Measurements from ENCODE around the gene RNH1. TPM values are rescaled to one million over a fixed set of nuclear protein-coding genes. Genes with fewer than 3 reads are reported as not detected.
A peak's percentile ranks its signal among the peaks of the same experiment; 100 is the strongest.

RNH1 gene
- polyA plus RNA-seq, 1 experiment = 260 TPM

DNA sequence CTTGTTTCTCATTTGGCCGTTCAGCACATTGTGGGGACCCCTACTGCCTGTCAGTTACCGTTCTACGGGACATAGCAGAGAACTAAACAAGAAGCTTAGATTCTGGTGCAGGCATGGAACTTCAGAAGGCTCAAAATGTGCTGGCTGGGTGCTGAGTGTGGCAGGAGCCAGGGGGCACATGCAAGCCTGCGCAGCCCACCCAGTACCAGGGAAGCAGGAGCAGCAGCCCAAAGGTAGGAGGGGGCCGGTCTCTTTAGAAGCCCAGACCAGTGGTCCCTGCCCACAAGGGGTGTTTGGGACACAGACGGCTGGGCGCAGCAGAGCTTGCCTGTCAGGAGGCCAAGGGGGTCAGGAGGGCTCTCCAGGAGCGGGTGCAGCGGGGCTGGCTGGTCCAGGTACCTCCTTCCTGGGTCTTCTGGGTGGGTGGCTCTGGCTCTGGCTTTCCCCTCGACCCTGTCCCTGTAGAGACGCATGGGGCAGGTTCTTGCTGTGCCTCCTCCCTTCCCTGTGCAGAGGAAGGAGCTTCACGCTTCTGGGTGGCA is 54.8 kb downstream of the RNH1 start:
- H3K27me3 ChIP-seq (ENCODE audit: control insufficient read depth, insufficient read depth, low read length) = no peaks in the 10 kb centered on the region
- ChIA-PET CTCF (interaction anchor here (1.3 kb wide), 1 partner anchor 24 kb away, joined by 3 read pairs; no protein-coding TSS in a partner anchor), POLR2A (no interaction called here)
- peaks cover 9% of the 10 kb centered on the region for H3K36me3 ChIP-seq (ENCODE audit: control insufficient read depth, insufficient read depth, low read length)
- no peak for TF ChIP-seq CTCF (IDR thresholded peaks at IDR 0.05; ENCODE audit: insufficient read depth, low read depth, low read length)
- DNase-seq (ENCODE audit: low read depth) = no peak
- H3K4me3 ChIP-seq (ENCODE audit: low read depth, low read length) = no peak overlapping the region

DNA sequence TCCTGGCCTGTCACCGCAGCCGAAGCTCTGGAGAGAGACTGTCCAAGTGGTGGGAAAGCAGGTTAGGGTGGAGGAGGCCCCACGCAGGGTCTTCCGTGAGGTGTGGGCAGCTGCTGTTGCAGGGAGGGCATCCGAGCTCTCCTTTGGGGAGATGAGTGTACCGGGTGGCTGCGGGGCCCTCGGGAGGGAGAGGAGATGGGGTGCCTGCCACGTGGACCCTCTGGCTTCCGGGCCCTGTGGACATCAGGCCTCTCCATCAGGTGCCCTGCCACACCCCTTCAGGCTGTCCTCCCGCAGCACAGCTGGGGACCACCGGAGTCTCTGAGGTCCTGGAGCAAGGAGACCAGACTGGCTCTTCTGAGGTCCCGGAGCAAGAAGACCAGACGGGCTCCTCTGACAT is 55.3 kb downstream of the RNH1 start:
- Histone ChIP-seq H3K36me3 (ENCODE audit: control insufficient read depth, insufficient read depth, low read length) (peaks cover 9% of the 10 kb centered on the region), H3K4me3 (ENCODE audit: low read depth, low read length) (no peak overlapping the region), H3K27me3 (ENCODE audit: control insufficient read depth, insufficient read depth, low read length) (no peaks in the 10 kb centered on the region)
- POLR2A ChIA-PET = no interaction called here
- no peak for DNase-seq (ENCODE audit: low read depth)
- CTCF ChIA-PET = interaction anchor here (0.9 to 4.1 kb wide), 4 partner anchors 13 to 55 kb away, joined by 3 to 17 read pairs (median 3); no protein-coding TSS in a partner anchor
- TF ChIP-seq CTCF (IDR thresholded peaks at IDR 0.05; ENCODE audit: insufficient read depth, low read depth, low read length) = no peak

- peak; percentile 23; the same call in 1 of the 2 replicates for TF ChIP-seq CTCF (IDR thresholded peaks at IDR 0.05; ENCODE audit: insufficient read depth, low read depth, low read length)
- CTCF ChIA-PET = interaction anchor here (0.9 to 4.1 kb wide), 5 partner anchors 14 to 54 kb away, joined by 3 to 18 read pairs (median 3); no protein-coding TSS in a partner anchor
- POLR2A ChIA-PET = no interaction called here
- H3K36me3 ChIP-seq (ENCODE audit: control insufficient read depth, insufficient read depth, low read length) = peaks cover 9% of the 10 kb centered on the region
- H3K27me3 ChIP-seq (ENCODE audit: control insufficient read depth, insufficient read depth, low read length) = no peaks in the 10 kb centered on the region
- peak; percentile 9 for DNase-seq (ENCODE audit: low read depth)
- peak overlapping the region; percentile 92 for H3K4me3 ChIP-seq (ENCODE audit: low read depth, low read length)
These were observed 56.1 kb downstream of the RNH1 start for GRCh38 chr11:450809-451451.

DNA sequence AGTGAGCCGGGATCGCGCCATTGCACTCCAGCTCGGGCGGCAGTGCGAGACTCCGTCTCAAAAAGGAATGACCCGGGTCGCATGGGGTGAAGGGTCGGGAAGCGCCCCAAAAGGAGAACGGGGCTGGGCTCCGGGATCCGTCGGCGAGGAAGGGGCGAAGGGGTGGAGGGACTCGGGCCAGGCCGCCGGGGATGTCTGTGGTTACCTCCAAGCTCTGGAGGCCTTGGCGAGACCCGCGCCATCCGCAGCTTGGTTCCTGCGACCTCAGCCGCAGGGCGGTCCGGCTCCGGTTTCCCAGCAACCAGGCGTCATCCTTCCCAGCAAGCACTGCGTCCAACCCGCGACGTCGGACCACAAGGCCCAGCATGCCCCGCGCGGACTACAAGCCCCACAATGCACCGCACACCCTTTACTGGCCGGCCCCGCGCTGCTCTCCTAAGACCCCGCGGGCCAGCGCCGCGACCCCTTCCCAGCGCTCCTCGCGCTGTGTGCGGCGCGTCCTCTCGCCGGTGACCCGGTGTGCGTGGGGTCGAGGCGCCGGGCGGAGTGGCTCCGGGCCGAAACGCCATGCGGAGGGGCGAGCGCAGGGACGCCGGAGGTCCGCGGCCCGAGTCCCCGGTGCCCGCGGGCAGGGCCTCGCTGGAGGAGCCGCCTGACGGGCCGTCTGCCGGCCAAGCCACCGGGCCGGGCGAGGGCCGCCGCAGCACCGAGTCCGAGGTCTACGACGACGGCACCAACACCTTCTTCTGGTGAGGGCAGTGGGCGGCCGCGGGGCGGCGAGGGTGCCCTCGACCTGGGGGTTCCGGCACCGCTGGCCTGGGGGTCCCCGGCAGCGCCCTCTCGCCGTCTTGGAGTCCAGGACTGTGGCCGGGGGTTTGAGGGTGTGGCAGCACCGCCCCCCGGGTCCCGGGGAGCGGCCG is 56.9 kb downstream of the RNH1 start, which contains the start of gene PTDSS2:
Gene PTDSS2 (plus strand): TSS at position 391 of the 920 bp plus-strand sequence. CDS start 177 bp downstream, at position 568.
- POLR2A ChIA-PET = interaction anchor here (0.6 kb wide), 1 partner anchor 43 kb away, joined by 3 read pairs; no protein-coding TSS in a partner anchor
- peaks cover 9% of the 10 kb centered on the region for H3K36me3 ChIP-seq (ENCODE audit: control insufficient read depth, insufficient read depth, low read length)
- no peaks in the 10 kb centered on the region for H3K27me3 ChIP-seq (ENCODE audit: control insufficient read depth, insufficient read depth, low read length)
- H3K4me3 ChIP-seq (ENCODE audit: low read depth, low read length) = peak within 1 kb of the TSS; percentile 92
- TF ChIP-seq CTCF (IDR thresholded peaks at IDR 0.05; ENCODE audit: insufficient read depth, low read depth, low read length) = no peak
- CTCF ChIA-PET = interaction anchor here (0.8 to 4.1 kb wide), 5 partner anchors 20 to 85 kb away, joined by 3 to 18 read pairs (median 10); partner anchors contain the start of gene HRAS
- peak; percentile 65 for DNase-seq (ENCODE audit: low read depth)

Data from BJ (cell line).